ENCODE results near the gene CLEC4G.

DNA sequence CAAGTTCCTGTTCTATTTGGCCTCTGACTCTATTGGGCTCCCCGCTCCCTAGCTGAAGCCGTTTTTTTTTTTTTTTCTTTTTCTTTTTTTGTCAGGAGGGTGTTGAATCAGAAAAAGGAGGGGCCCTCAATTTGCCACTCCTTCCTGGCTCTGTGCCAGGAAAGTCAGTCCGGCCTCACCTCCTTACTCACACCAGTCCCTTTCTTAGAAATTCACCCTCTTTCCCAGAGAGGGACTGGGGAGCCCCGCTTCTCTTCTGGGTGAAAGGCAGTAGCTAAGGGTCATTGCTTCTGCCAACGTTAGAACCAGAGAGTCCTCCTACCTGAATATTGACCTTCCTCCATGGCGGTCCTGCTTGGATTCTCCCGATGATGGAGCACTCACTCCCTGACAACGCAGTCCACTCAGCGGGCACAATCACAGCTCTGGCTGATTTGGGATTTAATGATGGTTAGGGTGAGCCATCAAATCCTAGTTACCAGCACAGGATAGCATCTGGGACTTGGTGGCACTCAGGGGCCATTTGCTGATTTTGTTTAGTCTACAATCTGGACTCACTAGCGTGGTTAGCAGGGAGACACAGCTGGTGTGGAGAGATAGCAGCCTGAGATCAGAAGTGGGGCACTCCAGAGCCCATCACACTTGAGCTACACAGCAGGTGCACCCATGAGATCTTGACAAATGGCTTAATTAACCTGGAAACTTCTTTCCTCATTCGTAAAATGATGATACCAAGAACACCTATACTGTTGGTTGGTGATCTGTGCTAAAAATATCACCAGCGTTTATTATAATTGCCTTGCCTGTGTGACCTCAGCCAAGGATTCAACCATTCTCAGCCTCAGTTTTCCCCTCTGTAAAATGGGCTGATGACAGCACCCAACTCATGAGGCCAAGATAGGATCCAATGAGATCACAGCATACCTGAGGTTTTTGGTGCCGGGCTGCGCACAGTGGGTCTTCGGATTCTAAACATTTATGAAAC, 32.2 kb downstream of the CLEC4G start:
- TF ChIP-seq, protein P1, sequence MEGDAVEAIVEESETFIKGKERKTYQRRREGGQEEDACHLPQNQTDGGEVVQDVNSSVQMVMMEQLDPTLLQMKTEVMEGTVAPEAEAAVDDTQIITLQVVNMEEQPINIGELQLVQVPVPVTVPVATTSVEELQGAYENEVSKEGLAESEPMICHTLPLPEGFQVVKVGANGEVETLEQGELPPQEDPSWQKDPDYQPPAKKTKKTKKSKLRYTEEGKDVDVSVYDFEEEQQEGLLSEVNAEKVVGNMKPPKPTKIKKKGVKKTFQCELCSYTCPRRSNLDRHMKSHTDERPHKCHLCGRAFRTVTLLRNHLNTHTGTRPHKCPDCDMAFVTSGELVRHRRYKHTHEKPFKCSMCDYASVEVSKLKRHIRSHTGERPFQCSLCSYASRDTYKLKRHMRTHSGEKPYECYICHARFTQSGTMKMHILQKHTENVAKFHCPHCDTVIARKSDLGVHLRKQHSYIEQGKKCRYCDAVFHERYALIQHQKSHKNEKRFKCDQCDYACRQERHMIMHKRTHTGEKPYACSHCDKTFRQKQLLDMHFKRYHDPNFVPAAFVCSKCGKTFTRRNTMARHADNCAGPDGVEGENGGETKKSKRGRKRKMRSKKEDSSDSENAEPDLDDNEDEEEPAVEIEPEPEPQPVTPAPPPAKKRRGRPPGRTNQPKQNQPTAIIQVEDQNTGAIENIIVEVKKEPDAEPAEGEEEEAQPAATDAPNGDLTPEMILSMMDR (IDR thresholded peaks at IDR 0.05): no peak
- TF ChIP-seq POLR2A (IDR thresholded peaks at IDR 0.05) (no peak), EP300 (IDR thresholded peaks at IDR 0.05) (no peak)

Data from tibial nerve (tissue), 4 donors.